Nephron (organoid): ENCODE results near the gene VAV2.
A peak's percentile ranks its signal among the peaks of the same experiment; 100 is the strongest.

Source experiments
- H3K27ac Mint-ChIP-seq, 3 experiments: 2 replicates each; pipeline ENCODE4 v1.8.0; 2020; ENCODE audit warnings: mixed read lengths in 3 of 3, mild to moderate bottlenecking in 2 of 3, moderate library complexity in 1 of 3
- H3K27me3 Mint-ChIP-seq: 2 replicates; pipeline ENCODE4 v1.8.0; 2021; ENCODE audit warnings: low read depth, mild to moderate bottlenecking, moderate library complexity, mixed read lengths
- H3K36me3 Mint-ChIP-seq: 2 replicates; pipeline ENCODE4 v1.8.0; 2020; ENCODE audit warnings: low read depth, mixed read lengths
- H3K4me1 Mint-ChIP-seq: 2 replicates; pipeline ENCODE4 v1.8.0; 2020; ENCODE audit warnings: mixed read lengths
- H3K4me3 Mint-ChIP-seq, 3 experiments: 2 replicates each; pipeline ENCODE4 v1.8.0; 2020; ENCODE audit warnings: mild to moderate bottlenecking in 3 of 3, mixed read lengths in 3 of 3, moderate library complexity in 2 of 3
- H3K9me3 Mint-ChIP-seq: 2 replicates; pipeline ENCODE4 v1.8.0; 2020; ENCODE audit warnings: mixed read lengths
- CTCF ChIP-seq, 3 experiments: fragments of 200-600 bp; sonication (generic); IDR thresholded peaks; one replicate each; pipeline ENCODE4 v1.5.0; 2021; ENCODE audit warnings: antibody characterized with exemption in 3 of 3; ENCODE audit not compliant: unreplicated experiment in 3 of 3

VAV2 gene

DNA sequence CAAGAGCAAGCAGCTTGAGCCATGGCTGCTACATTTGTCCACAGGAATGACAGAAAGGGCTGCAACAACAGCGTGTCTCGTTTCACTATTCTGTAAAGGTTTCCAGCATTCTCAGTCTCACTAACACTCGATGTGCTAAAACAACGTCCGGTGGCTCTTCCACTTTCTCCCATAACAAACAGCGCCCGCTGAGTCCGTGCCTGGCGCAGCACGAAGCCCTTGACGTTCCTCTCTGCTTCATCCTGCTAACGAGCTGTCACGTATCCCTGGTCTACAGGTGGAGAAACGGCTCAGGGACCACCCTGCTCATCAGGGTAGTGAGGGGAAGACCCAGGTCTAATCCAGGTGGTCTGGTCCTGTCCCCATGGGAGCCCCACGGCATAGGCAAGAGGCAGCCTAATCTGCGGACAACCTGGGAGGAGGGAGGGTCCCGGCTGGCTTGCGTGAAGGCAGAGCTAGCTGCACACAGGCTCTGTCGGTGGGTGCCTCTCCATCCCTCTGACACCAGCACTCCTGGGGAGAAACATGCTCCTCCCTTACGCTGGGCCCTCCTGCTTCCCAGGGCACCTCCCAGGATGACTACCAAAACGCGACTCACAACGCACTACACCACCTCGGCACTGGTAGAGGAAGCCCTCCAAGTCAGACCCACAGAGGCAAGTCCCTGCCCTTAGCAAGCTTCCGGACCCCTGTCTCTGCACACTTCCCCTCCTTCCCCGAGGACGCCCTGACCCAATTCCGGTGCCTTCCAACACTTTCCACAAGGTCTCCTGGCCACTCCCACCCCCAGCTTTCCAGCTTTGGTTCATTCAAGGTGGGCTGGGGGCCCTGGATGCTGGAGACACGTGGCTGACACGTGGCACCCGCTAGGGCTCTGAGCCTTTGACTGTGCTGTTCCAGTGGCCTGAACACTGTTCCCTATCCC is 43.3 kb downstream of the VAV2 start:
- no peak overlapping the region for H3K4me3 Mint-ChIP-seq
- H3K27me3 Mint-ChIP-seq = no peaks in the 10 kb centered on the region
- H3K27ac Mint-ChIP-seq = peak overlapping the region in 2 of 3 experiments; percentile 27 to 28
- peaks cover 19% of the 10 kb centered on the region for H3K4me1 Mint-ChIP-seq
- H3K9me3 Mint-ChIP-seq = no peaks in the 10 kb centered on the region
- no peaks in the 10 kb centered on the region for H3K36me3 Mint-ChIP-seq
- no peak for TF ChIP-seq CTCF (IDR thresholded peaks at IDR 0.05; ENCODE audit: unreplicated experiment in 3 of 3)

DNA sequence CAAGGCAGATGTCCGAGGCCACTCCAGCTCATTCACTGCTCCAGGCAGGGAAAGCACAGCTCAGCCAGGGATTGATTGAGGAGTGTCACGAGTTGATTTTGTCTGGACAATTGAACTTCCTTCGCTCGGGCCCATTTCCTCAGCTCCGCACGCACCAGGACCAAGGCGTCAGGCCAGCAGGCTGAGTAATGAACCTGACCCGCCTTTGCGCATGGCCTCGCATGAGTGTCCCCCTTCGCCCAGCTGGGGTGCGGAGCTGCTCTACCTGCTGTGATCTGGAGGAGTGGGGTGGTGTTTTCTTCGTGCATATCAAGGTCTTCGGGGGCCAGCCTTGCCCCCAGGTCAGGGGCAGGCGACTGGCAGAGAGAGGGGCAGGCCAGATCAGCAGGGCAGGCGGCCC is 44.0 kb downstream of the VAV2 start:
- no peaks in the 10 kb centered on the region for H3K36me3 Mint-ChIP-seq
- no peaks in the 10 kb centered on the region for H3K27me3 Mint-ChIP-seq
- peaks cover 18% of the 10 kb centered on the region for H3K4me1 Mint-ChIP-seq
- H3K4me3 Mint-ChIP-seq = no peak overlapping the region
- H3K9me3 Mint-ChIP-seq = no peaks in the 10 kb centered on the region
- peak overlapping the region in 2 of 3 experiments; percentile 27 to 28 for H3K27ac Mint-ChIP-seq
- no peak for TF ChIP-seq CTCF (IDR thresholded peaks at IDR 0.05; ENCODE audit: unreplicated experiment in 3 of 3)

GRCh38 chr9:133946840-133947486 is 45.2 kb downstream of the VAV2 start:
- Mint-ChIP-seq H3K27ac (no peak overlapping the region), H3K4me1 (peaks cover 18% of the 10 kb centered on the region), H3K9me3 (no peaks in the 10 kb centered on the region), H3K4me3 (no peak overlapping the region), H3K36me3 (no peaks in the 10 kb centered on the region), H3K27me3 (no peaks in the 10 kb centered on the region)
- no peak for TF ChIP-seq CTCF (IDR thresholded peaks at IDR 0.05; ENCODE audit: unreplicated experiment in 3 of 3)

DNA sequence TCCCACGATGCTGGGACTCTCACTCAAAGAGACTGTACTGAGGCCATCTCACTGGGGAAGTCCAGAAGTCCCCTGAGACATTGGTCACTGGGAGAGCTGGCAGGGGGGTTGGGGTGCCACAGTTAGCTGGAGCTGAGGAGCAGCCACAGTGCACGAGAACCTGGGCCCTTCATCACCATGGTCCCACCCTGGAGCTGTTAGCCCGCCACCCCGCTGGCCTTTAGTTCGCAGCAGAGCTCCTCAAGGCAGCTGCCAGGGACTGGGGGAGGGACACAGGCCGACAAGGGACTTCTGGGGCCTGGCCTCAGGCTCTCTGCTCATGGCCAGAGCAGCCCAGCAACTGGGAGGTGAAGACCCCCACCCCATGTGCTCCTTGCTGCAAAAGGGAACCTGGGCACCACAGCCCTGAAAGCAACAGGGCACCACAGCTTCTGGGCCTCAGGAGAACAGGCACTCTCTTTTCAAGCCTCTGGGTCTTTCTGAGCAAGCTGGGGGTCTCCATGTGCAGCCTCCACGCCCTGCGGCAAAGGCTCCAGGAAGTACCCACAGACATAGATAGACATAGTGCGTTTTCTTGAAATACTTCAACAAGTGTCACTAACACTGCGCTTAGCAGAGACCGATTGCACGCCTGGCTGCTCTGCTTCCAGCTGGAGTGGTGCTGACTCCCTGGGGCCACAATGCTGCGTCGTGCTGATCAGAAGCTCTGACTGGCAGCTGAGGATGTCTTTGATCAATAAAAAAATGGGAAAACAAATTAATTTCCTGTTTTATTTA is 46.0 kb downstream of the VAV2 start:
- Mint-ChIP-seq H3K27me3 (no peaks in the 10 kb centered on the region), H3K27ac (no peak overlapping the region), H3K4me1 (peaks cover 17% of the 10 kb centered on the region), H3K4me3 (no peak overlapping the region), H3K9me3 (no peaks in the 10 kb centered on the region), H3K36me3 (no peaks in the 10 kb centered on the region)
- no peak for TF ChIP-seq CTCF (IDR thresholded peaks at IDR 0.05; ENCODE audit: unreplicated experiment in 3 of 3)

GRCh38 chr9:133945314-133945975 is 46.7 kb downstream of the VAV2 start:
- Mint-ChIP-seq H3K36me3 (no peaks in the 10 kb centered on the region), H3K4me3 (no peak overlapping the region), H3K9me3 (no peaks in the 10 kb centered on the region), H3K4me1 (peaks cover 15% of the 10 kb centered on the region), H3K27me3 (no peaks in the 10 kb centered on the region), H3K27ac (no peak overlapping the region)
- no peak for TF ChIP-seq CTCF (IDR thresholded peaks at IDR 0.05; ENCODE audit: unreplicated experiment in 3 of 3)
